NCI-H345 treated with DMSO at 0.1 percent for 48 hours (cell line): ENCODE results near the gene DDX60.
A peak's percentile ranks its signal among the peaks of the same experiment; 100 is the strongest.
"Not testable (repeated sequence)": the region's sequence is repeated elsewhere in the genome, so short reads cannot be mapped to it uniquely, and the experiment has no call there.

Experiments used
- DNase-seq: peaks from one replicate; lab custom pipeline; 2025; ENCODE audit not compliant: unreplicated experiment; lab: John Stamatoyannopoulos, UW

DDX60 gene

DNA sequence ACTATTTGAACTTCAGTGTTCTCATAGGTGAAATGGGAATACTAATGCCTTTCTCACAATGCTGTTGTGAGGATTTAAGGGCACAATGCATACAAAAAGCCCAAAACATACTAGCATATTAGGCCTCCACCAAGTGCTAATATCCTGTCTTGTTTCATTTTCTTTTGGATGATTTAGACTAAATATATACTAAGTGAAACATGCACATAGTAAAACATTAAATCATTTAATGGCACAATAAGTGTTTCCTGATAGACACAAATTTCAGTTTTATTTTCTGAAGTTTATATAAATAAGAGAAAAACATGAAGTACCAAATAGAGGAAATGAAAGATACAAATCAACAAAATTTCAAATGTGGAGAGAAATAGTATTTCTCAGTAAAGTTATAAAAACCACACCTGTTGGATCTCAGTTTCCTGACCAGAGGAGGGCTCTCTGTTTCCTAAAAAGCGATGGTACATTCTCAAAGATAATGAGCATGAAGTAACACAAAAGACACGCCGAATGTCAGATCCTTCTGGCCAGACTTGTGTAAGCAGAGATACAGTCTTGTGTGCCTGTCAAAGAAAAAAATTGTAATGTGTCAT is 25.1 kb downstream of the DDX60 start:
- DNase-seq, result no peak

DNA sequence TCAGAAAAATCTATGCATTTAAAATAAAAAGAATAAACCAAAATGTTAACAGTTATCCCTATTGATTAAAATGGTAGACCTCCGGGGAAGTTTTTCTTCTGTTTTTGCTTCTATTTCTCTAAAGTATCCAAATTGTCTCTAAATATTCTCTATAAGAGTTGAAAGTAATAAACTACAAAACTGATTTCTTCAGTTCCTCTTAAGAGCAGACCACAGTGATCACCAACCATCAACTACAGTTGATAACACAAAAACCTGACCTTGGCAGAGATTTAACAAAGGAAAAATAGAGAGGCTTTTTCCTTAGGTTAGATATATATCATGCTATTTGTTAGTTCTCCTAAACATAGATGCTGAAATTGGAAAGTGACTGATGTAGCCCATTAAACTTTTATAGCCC is 27.3 kb downstream of the DDX60 start:
- DNase-seq, result no peak

DNA sequence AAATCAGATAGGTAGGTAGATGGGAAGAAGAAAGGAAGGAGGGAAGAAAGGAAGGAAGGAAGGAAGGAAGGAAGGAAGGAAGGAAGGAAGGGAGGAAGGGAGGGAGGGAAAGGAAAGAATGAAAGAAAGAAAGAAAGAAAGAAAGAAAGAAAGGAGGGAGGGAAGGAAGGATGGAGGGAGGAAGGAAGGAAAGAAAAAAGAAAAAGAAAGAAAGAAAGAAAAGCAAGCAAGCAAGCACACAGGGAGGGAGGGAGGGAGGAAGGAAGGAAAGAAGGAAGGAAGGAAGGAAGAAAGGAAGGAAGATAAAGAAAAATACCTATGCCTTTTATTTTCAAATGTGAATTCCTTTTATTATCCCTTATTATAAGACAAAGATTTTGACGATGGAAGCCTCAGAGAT is 32.7 kb downstream of the DDX60 start:
- not testable (repeated sequence) for DNase-seq

DNA sequence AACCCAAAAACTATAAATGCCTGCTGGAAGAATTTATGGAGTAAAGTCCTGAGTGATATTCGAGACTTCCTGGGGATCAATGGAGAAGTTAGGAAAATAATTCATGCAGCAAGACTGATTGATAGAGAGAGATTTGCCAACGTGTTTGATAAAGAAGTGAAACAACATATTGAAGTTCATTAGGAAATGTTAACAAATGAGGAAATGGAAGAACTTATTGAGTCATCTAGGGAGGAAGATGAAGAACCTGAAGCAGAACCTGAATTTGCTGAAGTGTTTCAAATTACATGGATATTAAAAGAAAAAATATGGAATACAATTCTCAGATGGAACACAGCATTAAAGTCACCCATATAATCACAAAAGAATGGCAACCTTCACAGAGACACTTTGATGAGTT is 39.0 kb downstream of the DDX60 start:
- no peak for DNase-seq

DNA sequence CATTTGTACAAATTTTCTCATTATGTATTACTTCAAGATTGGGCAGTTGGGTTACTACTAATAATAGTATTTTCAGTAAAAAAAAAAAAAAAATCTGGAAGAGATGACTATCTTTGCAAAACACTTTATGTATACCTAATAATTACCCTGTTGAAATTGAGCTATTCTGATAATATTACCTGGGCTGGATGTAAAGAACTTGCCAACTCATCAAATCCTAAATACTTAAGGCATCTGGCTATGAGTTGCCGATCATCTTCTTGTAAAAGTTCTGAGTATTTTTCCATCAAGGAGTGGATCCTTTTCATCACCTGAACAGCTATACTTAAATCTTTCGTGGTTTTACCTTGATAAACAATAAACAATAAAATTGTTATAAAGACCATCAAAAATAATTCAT is 42.7 kb downstream of the DDX60 start:
- DNase-seq, result no peak

DNA sequence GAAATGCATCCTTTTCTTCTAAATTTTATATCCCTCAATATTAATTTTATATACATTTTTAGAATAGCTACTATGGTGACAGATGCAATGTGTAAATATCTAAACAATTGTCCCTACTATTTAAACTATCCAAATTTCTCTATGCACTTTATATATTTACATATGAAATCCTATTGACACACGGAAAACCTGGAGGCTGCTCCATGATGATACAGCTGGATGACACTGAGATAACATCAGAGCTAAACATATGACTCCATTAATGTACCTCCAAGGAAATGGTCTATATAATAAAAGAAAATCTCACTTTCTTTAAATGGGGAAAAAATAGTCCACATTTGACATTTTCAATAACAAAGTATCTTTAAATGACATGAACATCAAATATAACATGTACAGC is 43.7 kb downstream of the DDX60 start:
- no peak for DNase-seq

DNA sequence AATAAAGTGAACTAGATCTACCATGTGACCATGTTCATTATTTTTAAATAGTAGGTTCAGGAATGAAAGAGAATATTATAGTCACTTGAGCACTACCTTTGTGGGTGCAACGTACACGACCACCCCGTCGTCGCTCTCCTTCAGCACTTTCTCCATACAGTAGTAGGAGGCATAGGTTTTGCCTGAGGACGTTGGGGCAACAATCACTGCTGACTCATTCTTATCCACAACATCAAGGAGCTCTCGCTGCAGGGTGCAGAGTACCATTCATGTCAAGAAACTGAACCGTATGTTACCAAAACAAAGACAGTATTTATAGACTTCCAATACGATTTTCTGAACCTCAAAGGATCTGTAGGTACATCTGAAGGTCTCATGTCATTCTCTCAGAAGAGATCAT is 44.7 kb downstream of the DDX60 start:
- no peak for DNase-seq

DNA sequence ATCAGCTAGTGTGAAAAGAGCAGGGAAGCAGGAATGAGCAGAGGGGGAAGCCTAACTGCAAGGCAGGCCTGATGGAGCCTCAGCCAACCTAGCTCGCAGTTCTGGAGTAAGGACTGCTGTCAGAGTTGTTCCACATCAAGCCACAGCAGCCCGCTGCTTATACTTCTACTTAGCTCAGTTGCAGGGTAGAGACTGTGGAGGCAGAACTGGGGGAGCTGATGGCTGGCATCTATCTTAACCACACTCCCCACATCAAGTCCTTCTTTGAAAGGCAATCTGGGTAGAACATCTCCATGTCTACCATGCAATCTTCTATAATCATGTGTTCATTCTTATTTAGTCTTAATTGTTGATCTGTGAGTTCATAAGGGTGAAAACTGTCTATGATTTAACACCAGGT is 46.1 kb downstream of the DDX60 start:
- no peak for DNase-seq

DNA sequence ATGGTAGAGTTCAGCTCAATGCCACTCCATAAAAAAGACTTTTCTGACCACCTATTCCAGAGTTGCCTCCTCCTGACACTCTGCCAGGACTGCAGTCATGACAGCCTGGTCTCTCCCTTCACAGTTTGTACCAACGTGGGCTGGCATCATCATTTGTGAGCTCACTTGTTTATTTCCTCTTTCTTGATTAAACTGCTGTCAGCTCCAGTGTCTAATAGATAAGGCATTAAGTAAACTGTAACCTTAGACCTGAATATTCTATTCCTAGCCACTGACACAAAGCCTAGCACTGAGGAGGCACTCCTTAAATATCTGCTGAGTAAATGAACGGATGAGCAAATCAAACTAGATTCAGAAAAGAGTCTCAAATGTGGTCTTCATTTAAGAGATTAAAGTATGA is 48.7 kb downstream of the DDX60 start:
- DNase-seq, result no peak

DNA sequence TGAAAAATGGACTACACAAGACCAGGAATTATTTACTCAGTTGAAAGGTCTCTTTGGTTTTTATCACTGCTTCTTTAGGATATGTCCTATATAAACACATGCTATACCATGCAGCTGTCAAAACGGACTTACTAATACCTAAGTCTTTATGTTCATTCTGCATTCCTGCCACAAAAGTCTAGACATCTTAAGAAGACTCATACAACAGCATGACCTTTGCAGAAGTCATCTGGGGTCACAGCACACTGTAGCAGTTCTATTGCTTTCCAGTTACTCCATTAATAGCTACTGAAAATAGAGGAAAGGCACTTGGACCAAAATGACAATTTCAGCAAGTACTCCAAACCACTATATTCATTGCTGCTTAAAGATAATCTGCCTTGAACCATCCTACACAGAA is 53.2 kb downstream of the DDX60 start:
- no peak for DNase-seq

DNA sequence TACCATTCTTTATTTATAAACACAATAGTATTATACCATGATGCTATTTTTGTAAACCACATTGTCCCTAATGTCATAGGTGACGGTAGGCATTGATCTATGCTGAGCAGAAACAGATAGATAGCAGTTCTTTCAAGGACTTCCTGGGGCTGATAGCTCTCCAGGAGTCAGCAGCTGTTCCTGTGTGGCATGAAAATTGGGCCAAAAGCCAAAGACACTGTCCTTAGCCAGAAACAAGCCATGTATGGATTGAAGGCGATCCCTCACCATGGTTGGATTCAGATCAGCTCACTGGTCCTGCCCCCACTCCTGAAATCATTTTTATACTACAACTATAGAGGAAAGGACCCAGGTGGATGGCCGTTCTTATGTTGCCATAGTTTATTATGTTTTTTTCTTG is 53.6 kb downstream of the DDX60 start:
- peak; percentile 81 for DNase-seq

DNA sequence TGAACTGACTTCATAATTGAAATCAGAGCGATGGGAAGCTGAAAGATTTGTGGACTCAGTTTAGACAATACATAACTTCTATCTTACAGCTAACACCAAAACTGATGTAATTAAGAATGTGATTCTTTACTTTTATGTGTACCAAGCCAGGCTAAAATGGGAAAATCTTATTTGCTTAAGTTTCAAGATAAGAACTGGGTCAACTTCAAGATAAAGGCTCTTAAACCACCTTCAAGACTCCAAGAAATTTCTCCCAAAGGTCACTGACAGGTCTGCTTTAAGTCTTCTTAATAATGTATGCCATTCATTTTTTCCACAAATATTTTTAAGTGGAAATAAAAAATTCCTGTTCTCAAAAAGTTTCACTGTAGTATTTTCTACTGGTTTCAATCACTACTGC is 55.5 kb downstream of the DDX60 start:
- no peak for DNase-seq

DNA sequence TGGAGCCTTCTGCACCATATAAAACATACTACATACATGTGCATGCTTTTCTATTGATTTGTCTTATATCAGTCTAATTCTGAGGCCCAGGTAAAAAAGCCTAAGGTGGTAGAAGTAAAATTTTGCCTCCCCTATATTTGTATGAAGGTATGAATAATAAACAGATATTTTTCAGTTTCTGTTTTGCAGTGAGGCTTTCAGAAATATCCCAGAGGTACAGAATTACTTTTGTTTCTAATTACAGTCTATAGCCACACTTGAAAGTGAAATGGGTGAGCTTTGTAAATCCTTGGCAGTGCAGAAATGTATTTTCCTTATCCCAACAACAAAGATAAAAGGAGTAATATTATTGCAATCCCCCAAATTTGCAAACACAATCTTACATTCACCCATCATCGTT is 59.5 kb downstream of the DDX60 start:
- no peak for DNase-seq

DNA sequence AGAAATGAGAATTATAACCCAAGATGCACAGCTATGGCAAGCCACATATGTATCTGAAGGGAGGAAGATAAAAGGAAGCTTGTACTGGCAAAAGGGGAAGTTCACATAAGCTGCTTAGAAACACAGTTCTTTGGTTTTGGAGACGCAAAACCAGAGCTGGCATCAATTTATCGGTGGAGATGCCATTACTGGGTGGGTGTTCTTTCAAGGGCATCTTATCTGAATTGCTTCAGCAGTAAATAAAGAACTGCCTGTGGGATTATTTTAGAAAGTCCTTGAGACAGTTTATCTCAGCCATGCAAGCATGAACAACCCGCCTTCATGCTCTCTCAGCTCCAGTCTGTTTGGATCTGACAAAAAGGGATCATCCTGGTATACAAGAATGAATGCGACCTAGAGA is 60.8 kb downstream of the DDX60 start:
- DNase-seq, result no peak

DNA sequence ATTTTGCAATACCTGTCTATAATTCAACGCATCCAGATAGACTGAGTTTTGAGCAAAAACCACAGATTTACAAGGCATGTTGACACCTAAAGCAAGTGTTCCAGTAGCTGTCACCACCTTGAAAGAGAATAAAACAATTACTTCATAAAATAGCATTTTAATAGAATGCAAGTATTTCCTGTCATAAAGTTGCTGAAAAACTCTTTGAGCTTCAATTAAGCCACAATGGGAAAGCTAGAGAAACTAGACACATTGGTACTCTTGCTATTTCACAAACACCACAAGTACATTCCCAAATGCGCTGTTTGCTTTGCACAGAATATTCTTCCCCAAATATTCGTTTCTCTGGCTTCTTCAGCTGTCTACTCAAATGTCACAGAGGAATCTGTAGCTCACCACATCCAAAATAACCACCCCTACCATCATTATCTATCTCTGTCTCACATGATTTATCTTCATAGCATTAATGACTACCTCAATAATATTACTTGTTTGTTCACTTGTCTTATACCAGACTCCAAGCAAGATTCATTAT is 70.3 kb downstream of the DDX60 start:
- no peak for DNase-seq

DNA sequence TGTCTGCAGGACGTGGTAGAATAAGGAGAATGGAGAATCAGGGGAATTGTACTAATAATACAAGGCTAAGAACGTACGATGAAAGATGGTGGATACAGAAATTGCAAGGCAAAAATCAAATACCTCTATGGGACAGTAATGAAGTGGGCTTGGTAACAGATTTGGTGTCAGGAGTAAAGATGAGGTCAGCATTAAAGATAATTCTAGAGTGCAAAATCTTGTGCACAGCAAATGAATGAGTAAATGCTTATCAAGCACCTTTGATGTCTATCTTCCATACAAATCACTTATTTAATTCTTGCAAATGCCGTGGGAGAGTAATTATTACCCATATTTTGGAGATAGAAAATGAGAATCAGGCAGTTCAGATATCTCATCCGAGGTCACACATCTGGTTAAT is 70.9 kb downstream of the DDX60 start:
- DNase-seq, result no peak

DNA sequence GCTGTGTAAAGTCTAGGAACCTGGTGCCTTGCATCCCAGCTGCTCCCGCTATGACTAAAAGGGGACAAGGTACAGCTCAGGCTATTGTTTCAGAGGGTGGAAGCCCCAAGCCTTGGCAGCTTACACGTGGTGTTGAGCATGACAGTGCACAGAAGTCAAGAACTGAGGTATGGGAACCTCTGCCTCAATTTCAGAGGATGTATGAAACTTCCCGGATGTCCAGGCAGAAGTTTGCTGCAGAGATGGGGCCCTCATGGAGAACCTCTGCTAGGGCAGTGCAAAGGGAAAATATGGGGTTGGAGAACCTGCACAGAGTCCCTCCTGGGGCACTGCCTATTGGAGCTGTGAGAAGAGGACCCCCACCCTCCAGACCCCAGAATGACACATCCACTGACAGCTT is 76.6 kb downstream of the DDX60 start:
- DNase-seq, result no peak

DNA sequence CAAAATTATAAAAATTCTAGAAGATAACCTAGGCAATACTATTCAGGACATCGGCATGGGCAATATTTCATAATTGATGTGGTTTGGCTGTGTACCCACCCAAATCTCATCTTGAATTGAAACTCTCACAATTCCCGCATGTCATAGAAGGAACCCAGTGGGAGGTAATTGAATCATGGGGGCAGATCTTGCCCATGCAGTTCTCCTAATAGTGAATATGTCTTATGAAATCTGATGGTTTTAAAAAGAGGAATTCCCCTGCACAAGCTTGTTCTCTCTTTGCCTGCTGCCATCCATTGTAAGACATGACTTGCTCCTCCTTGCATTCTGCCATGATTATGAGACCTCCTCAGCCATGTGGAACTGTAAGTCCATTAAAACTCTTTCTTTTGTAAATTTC is 77.7 kb downstream of the DDX60 start:
- no peak for DNase-seq

DNA sequence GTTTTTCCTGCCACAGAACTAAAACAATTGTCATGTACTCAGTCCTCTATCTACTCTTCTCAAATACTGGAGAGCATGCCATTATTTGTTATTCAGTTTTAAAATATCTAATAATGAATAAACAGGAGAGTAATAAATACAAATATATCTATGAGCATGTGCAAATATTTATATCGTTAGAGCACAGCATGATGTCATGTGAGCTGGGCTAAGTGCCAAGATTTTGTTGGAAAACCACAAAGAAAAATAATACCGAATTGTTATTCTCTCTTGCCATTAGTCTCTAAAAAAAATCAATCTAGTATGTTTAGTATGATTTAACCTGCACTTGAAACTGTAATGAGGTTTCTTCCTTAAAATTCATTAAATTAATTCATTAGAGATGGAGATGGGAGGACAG is 97.3 kb downstream of the DDX60 start:
- no peak for DNase-seq

DNA sequence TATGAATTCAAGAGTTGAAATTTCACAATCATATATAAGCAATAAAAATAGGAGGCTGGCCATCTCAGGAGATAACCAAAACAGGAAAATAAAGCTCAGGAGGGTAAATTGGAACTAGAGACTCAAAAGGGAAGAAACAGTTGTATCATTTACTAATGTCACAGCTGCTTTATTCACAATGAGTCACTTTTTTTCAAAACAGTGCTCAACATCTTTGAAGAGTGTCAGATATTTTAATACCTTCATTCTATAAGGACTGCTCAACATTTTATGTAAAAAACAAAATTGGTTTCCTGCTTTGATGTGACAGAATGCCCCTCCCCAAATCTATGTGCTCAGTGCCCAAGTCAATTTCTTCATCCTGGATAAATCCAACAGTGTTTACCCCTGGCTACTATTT is 97.7 kb downstream of the DDX60 start:
- no peak for DNase-seq

DNA sequence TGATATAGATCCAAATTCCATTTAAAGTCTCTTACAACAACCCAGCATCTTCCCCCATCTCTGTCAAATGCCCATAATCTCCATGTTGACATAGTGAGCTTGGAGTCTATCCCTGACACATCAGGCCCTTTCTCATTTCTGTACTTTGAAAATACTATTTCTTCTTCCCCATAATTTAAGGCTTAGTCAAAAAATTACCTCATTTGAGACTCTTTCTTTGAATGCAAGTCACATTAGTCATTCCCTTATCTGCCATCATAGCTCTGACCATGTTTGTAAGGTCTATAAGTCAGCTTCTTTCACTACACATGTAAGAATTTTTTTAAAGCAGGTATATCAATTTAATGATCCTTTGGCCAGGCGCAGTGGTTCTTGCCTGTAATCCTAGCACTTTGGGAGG is 99.9 kb downstream of the DDX60 start:
- no peak for DNase-seq

DNA sequence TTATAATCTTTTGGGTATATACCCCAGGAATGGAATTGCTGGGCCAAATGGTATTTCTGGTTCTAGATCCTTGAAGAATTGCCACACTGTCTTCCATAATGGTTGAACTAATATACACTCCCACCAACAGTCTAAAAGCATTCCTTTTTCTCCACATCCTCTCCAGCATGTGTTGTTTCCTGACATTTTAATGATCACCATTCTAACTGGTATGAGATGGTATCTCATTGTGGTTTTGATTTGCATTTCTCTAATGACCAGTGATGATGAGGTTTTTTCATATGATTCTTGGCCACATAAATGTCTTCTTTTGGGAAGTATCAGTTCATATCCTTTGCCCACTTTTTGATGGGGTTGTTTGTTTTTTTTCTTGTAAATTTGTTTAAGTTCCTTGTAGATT is 105.0 kb downstream of the DDX60 start:
- DNase-seq, result not testable (repeated sequence)

DNA sequence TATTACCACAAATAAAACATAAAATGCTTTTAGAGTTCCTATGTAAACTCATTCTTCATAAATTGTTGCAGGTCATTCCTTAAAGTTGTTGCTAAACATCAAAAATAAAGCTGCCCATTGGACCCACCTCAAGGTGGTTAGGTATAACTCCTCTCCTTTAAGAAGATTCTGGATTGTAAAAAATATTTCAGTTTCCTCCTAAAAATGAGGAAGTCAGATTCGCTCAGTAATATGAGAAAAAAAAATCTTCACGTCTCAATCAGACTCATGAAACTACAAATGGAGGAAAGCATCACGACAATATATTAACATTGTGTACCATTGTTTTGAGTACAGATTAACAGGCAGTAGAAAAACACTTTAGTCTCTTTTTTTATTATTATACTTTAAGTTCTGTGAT is 105.9 kb downstream of the DDX60 start:
- no peak for DNase-seq
